Astrocyte (in vitro differentiated cells and primary cell): ENCODE results near the gene LBHD1. TPM values are rescaled to one million over a fixed set of nuclear protein-coding genes. Genes with fewer than 3 reads are reported as not detected.
A peak's percentile ranks its signal among the peaks of the same experiment; 100 is the strongest.

Source experiments
- DNase-seq: peaks from one replicate; pipeline ENCODE4 v3.0.0-alpha.2; 2010; ENCODE audit warnings: low read depth
- FAIRE-seq: peaks from 2 replicates; lab custom pipeline; 2011; peaks lifted over from hg19 to GRCh38; lab: Jason Lieb, UNC
- H2AFZ ChIP-seq: 2 replicates; pipeline ENCODE4 v1.6.0; 2012; ENCODE audit warnings: low read depth, low read length, inconsistent platforms
- H3K27ac ChIP-seq: 2 replicates; pipeline ENCODE4 v1.5.1; 2011; ENCODE audit warnings: low read depth, low read length, inconsistent platforms
- H3K27me3 ChIP-seq: 2 replicates; pipeline ENCODE4 v1.6.0; 2011; ENCODE audit warnings: low read length, inconsistent platforms; ENCODE audit not compliant: insufficient read depth
- H3K36me3 ChIP-seq: 2 replicates; pipeline ENCODE4 v1.5.1; 2011; ENCODE audit warnings: low read length, inconsistent platforms; ENCODE audit not compliant: insufficient read depth
- H3K4me1 ChIP-seq: 2 replicates; pipeline ENCODE4 v1.5.1; 2011; ENCODE audit warnings: low read length, inconsistent platforms; ENCODE audit not compliant: insufficient read depth
- H3K4me2 ChIP-seq: 2 replicates; pipeline ENCODE4 v1.6.0; 2012; ENCODE audit warnings: low read length, inconsistent platforms
- H3K4me3 ChIP-seq: 2 replicates; pipeline ENCODE4 v1.5.1; 2011; ENCODE audit warnings: low read depth, mild to moderate bottlenecking, low read length, inconsistent platforms; ENCODE audit not compliant: insufficient read depth
- H3K79me2 ChIP-seq: 2 replicates; pipeline ENCODE4 v1.6.0; 2012; ENCODE audit warnings: mild to moderate bottlenecking, low read length, inconsistent platforms; ENCODE audit not compliant: insufficient read depth
- H3K9ac ChIP-seq: 2 replicates; pipeline ENCODE4 v1.6.0; 2012; ENCODE audit warnings: mild to moderate bottlenecking, low read length, inconsistent platforms
- H3K9me3 ChIP-seq: 2 replicates; pipeline ENCODE4 v1.5.1; 2012; ENCODE audit warnings: low read depth, mild to moderate bottlenecking, low read length, inconsistent platforms; ENCODE audit not compliant: insufficient read depth
- H4K20me1 ChIP-seq: 2 replicates; pipeline ENCODE4 v1.6.0; 2012; ENCODE audit warnings: low read length, inconsistent platforms; ENCODE audit not compliant: insufficient read depth
- H3K27ac Mint-ChIP-seq: one replicate; pipeline ENCODE4 v1.8.0; 2021; ENCODE audit warnings: mild to moderate bottlenecking, mixed read lengths; ENCODE audit not compliant: unreplicated experiment
- H3K27me3 Mint-ChIP-seq: one replicate; pipeline ENCODE4 v1.8.0; 2021; ENCODE audit warnings: low read depth, mixed read lengths; ENCODE audit not compliant: unreplicated experiment
- H3K36me3 Mint-ChIP-seq: one replicate; pipeline ENCODE4 v1.8.0; 2021; ENCODE audit warnings: low read depth, mixed read lengths; ENCODE audit not compliant: unreplicated experiment
- H3K4me1 Mint-ChIP-seq: one replicate; pipeline ENCODE4 v1.8.0; 2021; ENCODE audit warnings: low read depth, mixed read lengths; ENCODE audit not compliant: unreplicated experiment
- H3K4me3 Mint-ChIP-seq: one replicate; pipeline ENCODE4 v1.8.0; 2021; ENCODE audit warnings: mild to moderate bottlenecking, moderate library complexity, mixed read lengths; ENCODE audit not compliant: unreplicated experiment
- H3K9me3 Mint-ChIP-seq: one replicate; pipeline ENCODE4 v1.8.0; 2021; ENCODE audit warnings: mild to moderate bottlenecking, mixed read lengths; ENCODE audit not compliant: unreplicated experiment
- CTCF ChIP-seq: IDR thresholded peaks from 2 replicates; pipeline ENCODE4 v1.5.1; 2011; ENCODE audit warnings: low read depth, mild to moderate bottlenecking, inconsistent platforms, low read length, moderate library complexity; ENCODE audit not compliant: insufficient read depth
- EZH2 ChIP-seq: IDR thresholded peaks from 2 replicates; pipeline ENCODE4 v1.6.1; 2012; ENCODE audit warnings: mild to moderate bottlenecking, low read length, inconsistent platforms; ENCODE audit not compliant: insufficient read depth
- total RNA-seq: library from RNA; stranded (reverse); gene quantifications from 2 replicates; pipeline ENCODE4 v1.2.1, GENCODE V29; 2021

The LBHD1 gene
- total RNA-seq, 1 donor from 2014 or later, result 8.0 TPM

DNA sequence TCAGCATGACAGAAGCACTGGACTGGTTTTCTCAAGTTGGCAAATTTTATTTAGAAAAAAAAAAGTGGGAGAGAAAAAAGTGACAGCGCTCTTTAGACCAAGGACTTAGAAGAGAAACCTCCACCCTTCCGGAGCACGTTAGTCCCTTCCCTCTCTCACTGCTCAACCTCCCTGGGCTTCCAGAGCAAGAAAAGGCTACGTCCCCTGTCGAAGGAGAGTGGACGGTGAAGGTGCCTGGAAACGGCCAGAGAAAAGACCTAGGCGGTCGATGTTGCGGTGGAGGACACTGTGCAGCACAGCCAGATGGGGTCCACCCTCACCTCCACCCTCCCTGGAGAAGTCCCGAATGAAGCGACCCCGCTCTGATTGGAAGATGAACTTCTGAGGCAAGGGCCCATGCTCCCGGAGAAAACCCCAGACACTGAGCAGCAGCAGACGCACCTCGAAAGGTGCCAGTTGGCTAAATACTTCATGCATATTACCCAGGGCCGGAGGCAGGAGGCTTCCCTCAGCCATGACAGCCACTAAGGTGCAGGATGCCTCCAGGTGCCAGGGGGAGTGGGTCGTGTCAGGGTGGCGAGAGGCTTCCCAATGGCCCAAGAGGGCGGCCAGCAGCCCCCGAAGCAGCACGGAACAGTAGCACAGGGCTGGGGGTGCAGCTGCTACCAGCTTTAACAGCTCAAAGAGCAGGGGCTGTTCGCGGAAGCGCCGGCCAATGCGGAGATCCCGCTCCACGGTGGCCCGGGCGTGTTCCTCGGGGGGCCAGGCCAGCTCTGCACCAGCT is 25.1 kb downstream of the LBHD1 start:
- Histone ChIP-seq H3K27ac (no peak overlapping the region), H3K27me3 (no peaks in the 10 kb centered on the region), H3K79me2 (peaks cover 77% of the 10 kb centered on the region), H3K4me1 (peaks cover 7% of the 10 kb centered on the region), H3K4me3 (no peak overlapping the region), H3K4me2 (peak overlapping the region; percentile 93), H3K9ac (peak overlapping the region; percentile 53), H3K9me3 (no peaks in the 10 kb centered on the region), H3K36me3 (peaks cover 19% of the 10 kb centered on the region), H2AFZ (no peak overlapping the region), H4K20me1 (peaks cover 20% of the 10 kb centered on the region)
- Mint-ChIP-seq H3K9me3 (no peaks in the 10 kb centered on the region), H3K4me3 (peak overlapping the region; percentile 98), H3K4me1 (peaks cover 3% of the 10 kb centered on the region), H3K36me3 (no peaks in the 10 kb centered on the region), H3K27ac (peak overlapping the region; percentile 93), H3K27me3 (no peaks in the 10 kb centered on the region)
- TF ChIP-seq CTCF, result no peak
- no peak for TF ChIP-seq EZH2
- DNase-seq (no peak), FAIRE-seq (no peak)

GRCh38 chr11:62645946-62646824 is 25.9 kb downstream of the LBHD1 start, which contains the start of gene GANAB:
TSS of gene GANAB (minus strand) at chr11:62646613. CDS start at chr11:62646599, 14 bp downstream.
- Mint-ChIP-seq H3K4me1 (peaks cover 3% of the 10 kb centered on the region), H3K4me3 (peak within 1 kb of the TSS; percentile 98), H3K9me3 (no peaks in the 10 kb centered on the region), H3K36me3 (peaks cover 2% of the 10 kb centered on the region), H3K27ac (peak within 1 kb of the TSS; percentile 93), H3K27me3 (no peaks in the 10 kb centered on the region)
- H3K4me2 ChIP-seq, result peak within 1 kb of the TSS; percentile 93
- no peak for FAIRE-seq
- H3K9me3 ChIP-seq, result no peaks in the 10 kb centered on the region
- peak within 1 kb of the TSS; percentile 98 for H3K27ac ChIP-seq
- H3K79me2 ChIP-seq, result peaks cover 77% of the 10 kb centered on the region
- H4K20me1 ChIP-seq, result peaks cover 24% of the 10 kb centered on the region
- H3K27me3 ChIP-seq, result no peaks in the 10 kb centered on the region
- no peak for TF ChIP-seq CTCF
- no peak for TF ChIP-seq EZH2
- peaks cover 3% of the 10 kb centered on the region for H3K4me1 ChIP-seq
- H3K4me3 ChIP-seq, result peak within 1 kb of the TSS; percentile 96
- peak; percentile 91 for DNase-seq
- H3K36me3 ChIP-seq, result peaks cover 19% of the 10 kb centered on the region
- H3K9ac ChIP-seq, result peak within 1 kb of the TSS; percentile 100
- peak within 1 kb of the TSS; percentile 67 for H2AFZ ChIP-seq
